Omental fat pad (tissue), 4 donors: ENCODE measurements around the gene PLA2G6. TPM values are rescaled to one million over a fixed set of nuclear protein-coding genes. Genes with fewer than 3 reads are reported as not detected.

Experiments
- ATAC-seq: fragments of 150-250 bp; one replicate; pipeline ENCODE4 v1.9.1; 2016; ENCODE audit warnings: mild to moderate bottlenecking, moderate library complexity; ENCODE audit not compliant: low FRiP score
- DNase-seq: peaks from one replicate; pipeline ENCODE4 v3.0.0-alpha.2; 2019; ENCODE audit warnings: low spot score
- CTCF ChIP-seq, 3 donors: fragments of 450-650 bp; IDR thresholded peaks; one replicate each; pipeline ENCODE4 v1.5.1; 2016 to 2017; ENCODE audit warnings: antibody characterized with exemption in 3 of 3, mild to moderate bottlenecking in 3 of 3, moderate library complexity in 2 of 3
- total RNA-seq, 4 donors: library from RNA; depleted of rRNA; stranded (reverse); fragments of >200 nt; gene quantifications; one replicate each; pipeline ENCODE4 v1.1.0, GENCODE V29; 2016

The PLA2G6 gene
- total RNA-seq, 4 donors from 2014 or later: 30.8 to 58.5 (median 45.1) TPM

GRCh38 chr22:38109371-38110001 lies 72.1 kb downstream of the PLA2G6 start:
- TF ChIP-seq CTCF (IDR thresholded peaks at IDR 0.05): no peak
- no peak for DNase-seq
- ATAC-seq: no peak

GRCh38 chr22:38108561-38109319 lies 72.9 kb downstream of the PLA2G6 start:
- TF ChIP-seq CTCF (IDR thresholded peaks at IDR 0.05): no peak
- no peak for ATAC-seq
- DNase-seq: no peak

GRCh38 chr22:38107692-38108515 lies 73.7 kb downstream of the PLA2G6 start:
- ATAC-seq (no peak), DNase-seq (no peak)
- TF ChIP-seq CTCF (IDR thresholded peaks at IDR 0.05): no peak

- ATAC-seq (no peak), DNase-seq (no peak)
- no peak for TF ChIP-seq CTCF (IDR thresholded peaks at IDR 0.05)
These were observed 74.6 kb downstream of the PLA2G6 start for GRCh38 chr22:38106814-38107578.

- no peak for TF ChIP-seq CTCF (IDR thresholded peaks at IDR 0.05)
- no peak for DNase-seq
- no peak for ATAC-seq
These were observed 77.5 kb downstream of the PLA2G6 start for GRCh38 chr22:38104084-38104483.

GRCh38 chr22:38103641-38104040 lies 78.0 kb downstream of the PLA2G6 start:
- no peak for ATAC-seq
- no peak for TF ChIP-seq CTCF (IDR thresholded peaks at IDR 0.05)
- DNase-seq: no peak
